ENCODE results near the gene RNASE11.
"Not testable (repeated sequence)": the region's sequence is repeated elsewhere in the genome, so short reads cannot be mapped to it uniquely, and the experiment has no call there.

Gene RNASE11

DNA sequence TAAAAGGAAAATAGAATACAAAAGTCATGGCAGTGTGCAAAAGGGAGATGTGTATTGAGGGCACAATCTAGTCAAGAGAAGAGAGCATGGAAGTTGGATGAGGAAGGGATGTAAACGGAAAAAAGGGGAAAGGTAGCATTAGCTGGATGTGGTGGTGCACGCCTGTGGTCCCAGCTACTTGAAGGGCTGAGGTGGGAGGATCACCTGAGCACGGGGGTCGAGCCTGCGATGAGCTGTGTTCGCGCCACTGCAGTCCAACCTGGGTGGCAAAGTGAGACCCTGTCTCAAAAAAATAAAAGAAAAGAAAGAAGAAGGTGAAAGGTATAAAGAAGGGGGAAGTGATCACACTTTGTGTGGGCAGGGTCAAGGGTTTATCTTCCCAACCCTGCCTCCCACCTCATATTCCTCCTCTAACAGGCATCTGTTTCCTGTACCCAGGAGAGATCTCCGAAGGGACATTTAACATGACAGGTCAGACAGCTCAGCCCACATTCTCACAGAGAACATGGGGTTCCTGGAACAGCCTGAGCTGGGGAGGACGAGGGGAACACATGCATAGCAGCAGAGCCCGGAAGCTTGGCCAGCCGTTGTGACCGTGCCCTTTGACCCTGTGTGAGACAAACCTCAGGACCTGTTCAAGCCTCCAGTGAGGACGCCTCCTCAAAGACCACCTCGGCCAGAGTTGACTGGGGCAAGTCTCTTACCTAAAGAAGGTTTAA is 8.9 kb downstream of the RNASE11 start:
- H3K27me3 ChIP-seq (ENCODE audit: control insufficient read depth, insufficient read depth, low read length), result no peaks in the 10 kb centered on the region
- no peaks in the 10 kb centered on the region for H3K9me3 ChIP-seq (ENCODE audit: control insufficient read depth, insufficient read depth, low read length)
- no CpG with 5 or more reads among the region's 14 CpGs for WGBS (ENCODE audit: insufficient coverage, insufficient read length)
- no peak for DNase-seq (ENCODE audit: low read depth, low spot score)
- no peaks in the 10 kb centered on the region for H3K36me3 ChIP-seq (ENCODE audit: control insufficient read depth, insufficient read depth, low read length)
- H3K4me3 ChIP-seq (ENCODE audit: low read length), result no peak overlapping the region
- H3K4me1 ChIP-seq (ENCODE audit: control insufficient read depth, insufficient read depth, low read length), result peaks cover 8% of the 10 kb centered on the region
- H3K27ac ChIP-seq (ENCODE audit: low read length), result no peak overlapping the region

GRCh38 chr14:20578325-20578724 is 9.5 kb downstream of the RNASE11 start:
- Histone ChIP-seq H3K4me3 (ENCODE audit: low read length) (no peak overlapping the region), H3K27ac (ENCODE audit: low read length) (no peak overlapping the region), H3K9me3 (ENCODE audit: control insufficient read depth, insufficient read depth, low read length) (no peaks in the 10 kb centered on the region), H3K36me3 (ENCODE audit: control insufficient read depth, insufficient read depth, low read length) (no peaks in the 10 kb centered on the region), H3K4me1 (ENCODE audit: control insufficient read depth, insufficient read depth, low read length) (peaks cover 6% of the 10 kb centered on the region; the same call in 1 of the 2 replicates), H3K27me3 (ENCODE audit: control insufficient read depth, insufficient read depth, low read length) (no peaks in the 10 kb centered on the region)
- no CpG with 5 or more reads among the region's 3 CpGs for WGBS (ENCODE audit: insufficient coverage, insufficient read length)
- peak; percentile 93 for DNase-seq (ENCODE audit: low read depth, low spot score)

GRCh38 chr14:20572382-20572990 is 15.3 kb downstream of the RNASE11 start:
- H3K36me3 ChIP-seq (ENCODE audit: control insufficient read depth, insufficient read depth, low read length); DNase-seq (ENCODE audit: low read depth, low spot score); H3K4me3 ChIP-seq (ENCODE audit: low read length); H3K9me3 ChIP-seq (ENCODE audit: control insufficient read depth, insufficient read depth, low read length); H3K27ac ChIP-seq (ENCODE audit: low read length); H3K27me3 ChIP-seq (ENCODE audit: control insufficient read depth, insufficient read depth, low read length); H3K4me1 ChIP-seq (ENCODE audit: control insufficient read depth, insufficient read depth, low read length): not testable (repeated sequence)
- WGBS (ENCODE audit: insufficient coverage, insufficient read length), result no CpG with 5 or more reads among the region's 4 CpGs

GRCh38 chr14:20570720-20571119 is 17.1 kb downstream of the RNASE11 start:
- H3K4me1 ChIP-seq (ENCODE audit: control insufficient read depth, insufficient read depth, low read length); DNase-seq (ENCODE audit: low read depth, low spot score); H3K9me3 ChIP-seq (ENCODE audit: control insufficient read depth, insufficient read depth, low read length); H3K27me3 ChIP-seq (ENCODE audit: control insufficient read depth, insufficient read depth, low read length); H3K4me3 ChIP-seq (ENCODE audit: low read length); H3K27ac ChIP-seq (ENCODE audit: low read length); H3K36me3 ChIP-seq (ENCODE audit: control insufficient read depth, insufficient read depth, low read length): not testable (repeated sequence)
- no CpG with 5 or more reads among the region's 1 CpG for WGBS (ENCODE audit: insufficient coverage, insufficient read length)

DNA sequence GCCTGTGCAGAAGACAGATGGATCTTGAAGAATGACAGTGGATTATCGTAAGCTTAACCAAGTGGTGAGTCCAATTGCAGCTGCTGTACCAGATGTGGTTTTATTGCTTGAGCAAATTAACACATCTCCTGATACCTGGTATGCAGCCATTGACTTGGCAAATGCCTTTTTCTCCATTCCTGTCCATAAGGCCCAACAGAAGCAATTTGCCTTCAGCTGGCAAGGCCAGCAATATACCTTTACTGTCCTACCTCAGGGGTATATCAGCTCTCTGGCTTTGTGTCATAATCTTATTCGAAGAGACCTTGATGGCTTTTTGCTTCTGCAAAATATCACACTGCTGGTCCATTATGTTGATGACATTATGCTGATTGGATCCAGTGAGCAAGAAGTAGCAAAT is 17.9 kb downstream of the RNASE11 start:
- not testable (repeated sequence) for H3K4me3 ChIP-seq (ENCODE audit: low read length); H3K36me3 ChIP-seq (ENCODE audit: control insufficient read depth, insufficient read depth, low read length); H3K27me3 ChIP-seq (ENCODE audit: control insufficient read depth, insufficient read depth, low read length); DNase-seq (ENCODE audit: low read depth, low spot score); H3K27ac ChIP-seq (ENCODE audit: low read length); H3K4me1 ChIP-seq (ENCODE audit: control insufficient read depth, insufficient read depth, low read length); H3K9me3 ChIP-seq (ENCODE audit: control insufficient read depth, insufficient read depth, low read length)
- no CpG with 5 or more reads among the region's 2 CpGs for WGBS (ENCODE audit: insufficient coverage, insufficient read length)

DNA sequence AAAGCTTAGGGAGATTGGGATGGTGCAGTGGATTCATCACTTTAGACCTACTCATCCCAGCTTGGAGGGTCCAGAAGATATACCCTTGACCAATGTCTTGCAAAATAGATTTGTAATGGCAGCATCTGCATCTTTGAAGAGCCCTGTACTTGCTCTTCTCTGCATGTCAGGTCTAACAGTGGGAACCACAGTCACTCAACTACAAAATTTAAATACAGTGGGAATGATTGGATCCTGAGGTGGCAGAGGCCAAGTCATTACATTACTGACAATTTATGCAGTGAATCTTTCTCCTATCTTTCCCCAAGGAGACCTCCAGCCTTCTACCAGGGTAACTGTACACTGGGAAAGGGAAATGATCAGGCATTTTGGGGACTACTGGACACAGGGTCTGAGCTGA is 18.7 kb downstream of the RNASE11 start:
- no peaks in the 10 kb centered on the region; the same call in 1 of the 2 replicates for H3K36me3 ChIP-seq (ENCODE audit: control insufficient read depth, insufficient read depth, low read length)
- no peak for DNase-seq (ENCODE audit: low read depth, low spot score)
- no peak overlapping the region for H3K4me3 ChIP-seq (ENCODE audit: low read length)
- peaks cover 1% of the 10 kb centered on the region; the same call in 1 of the 2 replicates for H3K4me1 ChIP-seq (ENCODE audit: control insufficient read depth, insufficient read depth, low read length)
- H3K27ac ChIP-seq (ENCODE audit: low read length), result no peak overlapping the region
- no peaks in the 10 kb centered on the region for H3K27me3 ChIP-seq (ENCODE audit: control insufficient read depth, insufficient read depth, low read length)
- H3K9me3 ChIP-seq (ENCODE audit: control insufficient read depth, insufficient read depth, low read length), result no peaks in the 10 kb centered on the region

- WGBS (ENCODE audit: insufficient coverage, insufficient read length), result no CpG with 5 or more reads among the region's 3 CpGs
- no peak for DNase-seq (ENCODE audit: low read depth, low spot score)
- no peak overlapping the region for H3K27ac ChIP-seq (ENCODE audit: low read length)
Measured at GRCh38 chr14:20568393-20568792, 19.4 kb downstream of the RNASE11 start.

DNA sequence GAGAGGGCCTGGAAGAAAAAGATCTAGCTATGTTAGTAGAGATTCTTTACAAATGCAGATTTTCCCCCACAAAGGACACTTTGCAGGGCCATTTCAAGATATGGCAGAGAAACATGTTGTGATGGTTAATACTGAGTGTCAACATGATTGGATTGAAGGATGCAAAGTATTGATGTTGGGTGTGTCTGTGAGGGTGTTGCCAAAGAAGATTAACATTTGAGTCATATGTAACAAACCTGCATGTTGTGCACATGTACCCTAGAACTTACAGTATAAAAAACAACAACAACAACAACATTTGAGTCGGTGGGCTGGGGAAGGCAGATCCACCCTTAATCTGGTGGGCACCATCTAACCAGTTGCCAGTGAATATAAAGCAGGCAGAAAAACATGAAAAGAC is 20.6 kb downstream of the RNASE11 start:
- H3K4me3 ChIP-seq (ENCODE audit: low read length), result not testable (repeated sequence)
- WGBS (ENCODE audit: insufficient coverage, insufficient read length), result no CpG with 5 or more reads among the region's 1 CpG

More at GRCh38 chr14:20568393-20568792, 19.4 kb downstream of the RNASE11 start:
- H3K9me3 ChIP-seq (ENCODE audit: control insufficient read depth, insufficient read depth, low read length), result no peaks in the 10 kb centered on the region
- no peaks in the 10 kb centered on the region; the same call in 1 of the 2 replicates for H3K36me3 ChIP-seq (ENCODE audit: control insufficient read depth, insufficient read depth, low read length)
- H3K4me3 ChIP-seq (ENCODE audit: low read length), result no peak overlapping the region
- H3K27me3 ChIP-seq (ENCODE audit: control insufficient read depth, insufficient read depth, low read length), result no peaks in the 10 kb centered on the region
- peaks cover 1% of the 10 kb centered on the region; the same call in 1 of the 2 replicates for H3K4me1 ChIP-seq (ENCODE audit: control insufficient read depth, insufficient read depth, low read length)

GRCh38 chr14:20564501-20564997 is 23.3 kb downstream of the RNASE11 start:
- WGBS (ENCODE audit: insufficient coverage, insufficient read length), result no CpG with 5 or more reads among the region's 2 CpGs
- no peak for DNase-seq (ENCODE audit: low read depth, low spot score)
- no peaks in the 10 kb centered on the region for H3K9me3 ChIP-seq (ENCODE audit: control insufficient read depth, insufficient read depth, low read length)

More for the DNA sequence above, 20.6 kb downstream of the RNASE11 start:
- not testable (repeated sequence) for H3K27me3 ChIP-seq (ENCODE audit: control insufficient read depth, insufficient read depth, low read length); H3K4me1 ChIP-seq (ENCODE audit: control insufficient read depth, insufficient read depth, low read length); H3K27ac ChIP-seq (ENCODE audit: low read length); DNase-seq (ENCODE audit: low read depth, low spot score); H3K9me3 ChIP-seq (ENCODE audit: control insufficient read depth, insufficient read depth, low read length); H3K36me3 ChIP-seq (ENCODE audit: control insufficient read depth, insufficient read depth, low read length)

DNA sequence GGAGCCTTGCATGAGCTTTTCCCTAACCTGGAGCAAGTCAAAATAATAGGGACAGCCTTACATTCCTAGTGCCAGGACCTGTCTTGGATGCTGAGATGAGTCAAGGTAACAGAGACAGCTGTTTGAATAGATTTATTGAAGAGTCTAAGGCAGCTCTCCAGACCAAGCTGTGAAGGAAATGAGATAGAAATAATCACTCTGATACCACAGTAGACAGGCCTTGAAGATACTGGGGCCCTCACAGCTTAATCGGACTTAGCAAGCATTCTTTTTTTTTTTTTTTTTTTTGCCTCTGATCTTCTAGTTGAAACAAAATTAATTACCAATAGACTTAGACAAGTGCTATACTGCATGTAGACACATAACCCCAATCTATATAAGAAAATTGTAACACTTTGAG is 23.8 kb downstream of the RNASE11 start:
- no peaks in the 10 kb centered on the region for H3K9me3 ChIP-seq (ENCODE audit: control insufficient read depth, insufficient read depth, low read length)
- H3K4me3 ChIP-seq (ENCODE audit: low read length), result no peak overlapping the region
- peaks cover 1% of the 10 kb centered on the region; the same call in 1 of the 2 replicates for H3K4me1 ChIP-seq (ENCODE audit: control insufficient read depth, insufficient read depth, low read length)
- no peaks in the 10 kb centered on the region for H3K27me3 ChIP-seq (ENCODE audit: control insufficient read depth, insufficient read depth, low read length)
- DNase-seq (ENCODE audit: low read depth, low spot score), result no peak
- H3K36me3 ChIP-seq (ENCODE audit: control insufficient read depth, insufficient read depth, low read length), result no peaks in the 10 kb centered on the region; the same call in 1 of the 2 replicates
- no CpG with 5 or more reads among the region's 1 CpG for WGBS (ENCODE audit: insufficient coverage, insufficient read length)
- H3K27ac ChIP-seq (ENCODE audit: low read length), result no peak overlapping the region

More at GRCh38 chr14:20564501-20564997, 23.3 kb downstream of the RNASE11 start:
- peaks cover 1% of the 10 kb centered on the region; the same call in 1 of the 2 replicates for H3K4me1 ChIP-seq (ENCODE audit: control insufficient read depth, insufficient read depth, low read length)
- H3K27ac ChIP-seq (ENCODE audit: low read length), result no peak overlapping the region
- no peak overlapping the region for H3K4me3 ChIP-seq (ENCODE audit: low read length)
- H3K27me3 ChIP-seq (ENCODE audit: control insufficient read depth, insufficient read depth, low read length), result no peaks in the 10 kb centered on the region
- H3K36me3 ChIP-seq (ENCODE audit: control insufficient read depth, insufficient read depth, low read length), result no peaks in the 10 kb centered on the region; the same call in 1 of the 2 replicates

Data from iPS DF 6.9 (cell line).